ENCODE results near the gene TSNAXIP1.

Gene TSNAXIP1

GRCh38 chr16:67806428-67807147 lies at the start of gene TSNAXIP1, which contains the start of gene RANBP10:
TSS of gene TSNAXIP1 (plus strand) at chr16:67806889. CDS start at chr16:67807150, 261 bp downstream.
TSS of gene RANBP10 (minus strand) at chr16:67806560. CDS start at chr16:67806536, 24 bp downstream.
- in situ Hi-C loops (cut with HindIII; ENCODE audit: low pct_unique_long_range_greater_than_20kb, low sequenced_read_pairs): no loop called here
- DNase-seq (ENCODE audit: low read depth in 1 of 2, low spot score in 1 of 2): peak; percentile 91 to 100
- no peak for TF ChIP-seq JUND (IDR thresholded peaks at IDR 0.05; ENCODE audit: low read depth)

GRCh38 chr16:67758006-67758405 lies 48.7 kb upstream of the TSNAXIP1 start:
- in situ Hi-C loops (cut with HindIII; ENCODE audit: low pct_unique_long_range_greater_than_20kb, low sequenced_read_pairs): no loop called here
- TF ChIP-seq JUND (IDR thresholded peaks at IDR 0.05; ENCODE audit: low read depth): no peak
- DNase-seq (ENCODE audit: low read depth in 1 of 2, low spot score in 1 of 2): no peak

GRCh38 chr16:67758966-67759365 lies 47.7 kb upstream of the TSNAXIP1 start:
- in situ Hi-C loops (cut with HindIII; ENCODE audit: low pct_unique_long_range_greater_than_20kb, low sequenced_read_pairs): no loop called here
- DNase-seq (ENCODE audit: low read depth in 1 of 2, low spot score in 1 of 2): no peak
- no peak for TF ChIP-seq JUND (IDR thresholded peaks at IDR 0.05; ENCODE audit: low read depth)

- no peak for TF ChIP-seq JUND (IDR thresholded peaks at IDR 0.05; ENCODE audit: low read depth)
- in situ Hi-C loops (cut with HindIII; ENCODE audit: low pct_unique_long_range_greater_than_20kb, low sequenced_read_pairs): no loop called here
- no peak for DNase-seq (ENCODE audit: low read depth in 1 of 2, low spot score in 1 of 2)
These were observed 46.3 kb upstream of the TSNAXIP1 start for GRCh38 chr16:67760206-67760955.

GRCh38 chr16:67760956-67761230 lies 45.8 kb upstream of the TSNAXIP1 start:
- no peak for TF ChIP-seq JUND (IDR thresholded peaks at IDR 0.05; ENCODE audit: low read depth)
- DNase-seq (ENCODE audit: low read depth in 1 of 2, low spot score in 1 of 2): no peak
- in situ Hi-C loops (cut with HindIII; ENCODE audit: low pct_unique_long_range_greater_than_20kb, low sequenced_read_pairs): no loop called here

- TF ChIP-seq JUND (IDR thresholded peaks at IDR 0.05; ENCODE audit: low read depth): no peak
- in situ Hi-C loops (cut with HindIII; ENCODE audit: low pct_unique_long_range_greater_than_20kb, low sequenced_read_pairs): no loop called here
- no peak for DNase-seq (ENCODE audit: low read depth in 1 of 2, low spot score in 1 of 2)
These were observed 44.8 kb upstream of the TSNAXIP1 start for GRCh38 chr16:67761924-67762323.

- in situ Hi-C loops (cut with HindIII; ENCODE audit: low pct_unique_long_range_greater_than_20kb, low sequenced_read_pairs): no loop called here
- TF ChIP-seq JUND (IDR thresholded peaks at IDR 0.05; ENCODE audit: low read depth): no peak
- no peak for DNase-seq (ENCODE audit: low read depth in 1 of 2, low spot score in 1 of 2)
These were observed 44.3 kb upstream of the TSNAXIP1 start for GRCh38 chr16:67762385-67762784.

- DNase-seq (ENCODE audit: low read depth in 1 of 2, low spot score in 1 of 2): no peak
- in situ Hi-C loops (cut with HindIII; ENCODE audit: low pct_unique_long_range_greater_than_20kb, low sequenced_read_pairs): no loop called here
- no peak for TF ChIP-seq JUND (IDR thresholded peaks at IDR 0.05; ENCODE audit: low read depth)
These were observed 43.6 kb upstream of the TSNAXIP1 start for GRCh38 chr16:67763066-67763465.

- no peak for TF ChIP-seq JUND (IDR thresholded peaks at IDR 0.05; ENCODE audit: low read depth)
These were observed 42.5 kb upstream of the TSNAXIP1 start for GRCh38 chr16:67764158-67764667.

GRCh38 chr16:67766291-67766690 lies 40.4 kb upstream of the TSNAXIP1 start:
- in situ Hi-C loops (cut with HindIII; ENCODE audit: low pct_unique_long_range_greater_than_20kb, low sequenced_read_pairs): no loop called here
- TF ChIP-seq JUND (IDR thresholded peaks at IDR 0.05; ENCODE audit: low read depth): no peak

More at GRCh38 chr16:67764158-67764667, 42.5 kb upstream of the TSNAXIP1 start:
- no peak for DNase-seq (ENCODE audit: low read depth in 1 of 2, low spot score in 1 of 2)
- in situ Hi-C loops (cut with HindIII; ENCODE audit: low pct_unique_long_range_greater_than_20kb, low sequenced_read_pairs): no loop called here

GRCh38 chr16:67767953-67768352 lies 38.7 kb upstream of the TSNAXIP1 start:
- no peak for TF ChIP-seq JUND (IDR thresholded peaks at IDR 0.05; ENCODE audit: low read depth)
- in situ Hi-C loops (cut with HindIII; ENCODE audit: low pct_unique_long_range_greater_than_20kb, low sequenced_read_pairs): no loop called here
- no peak for DNase-seq (ENCODE audit: low read depth in 1 of 2, low spot score in 1 of 2)

More at GRCh38 chr16:67766291-67766690, 40.4 kb upstream of the TSNAXIP1 start:
- DNase-seq (ENCODE audit: low read depth in 1 of 2, low spot score in 1 of 2): no peak

- TF ChIP-seq JUND (IDR thresholded peaks at IDR 0.05; ENCODE audit: low read depth): no peak
- no peak for DNase-seq (ENCODE audit: low read depth in 1 of 2, low spot score in 1 of 2)
- in situ Hi-C loops (cut with HindIII; ENCODE audit: low pct_unique_long_range_greater_than_20kb, low sequenced_read_pairs): no loop called here
These were observed 36.2 kb upstream of the TSNAXIP1 start for GRCh38 chr16:67770346-67770991.

- DNase-seq (ENCODE audit: low read depth in 1 of 2, low spot score in 1 of 2): no peak
- in situ Hi-C loops (cut with HindIII; ENCODE audit: low pct_unique_long_range_greater_than_20kb, low sequenced_read_pairs): no loop called here
- TF ChIP-seq JUND (IDR thresholded peaks at IDR 0.05; ENCODE audit: low read depth): no peak
These were observed 33.6 kb upstream of the TSNAXIP1 start for GRCh38 chr16:67773099-67773498.

All from T47D (cell line).